ENCODE data around the gene ZNF862.

GRCh38 chr7:149817836-149818535, 20.2 kb upstream of the ZNF862 start:
- TF ChIP-seq CTCF (conservative IDR thresholded peaks at IDR 0.05; ENCODE audit: low read length) (no peak), EZH2phosphoT487 (IDR thresholded peaks at IDR 0.05; ENCODE audit: borderline replicate concordance, low read depth, low read length) (no peak)
